HEK293 (cell line): Measurements from ENCODE around the gene SYNJ1.

Experiments used
- CTCF ChIA-PET: fragments of 350-600 bp; formaldehyde crosslinking; extraction: SDS; loops from one replicate; lab custom pipeline; 2021; ENCODE audit warnings: antibody characterized with exemption; lab: Yijun Ruan, JAX
- POLR2A ChIA-PET: fragments of 300-600 bp; formaldehyde crosslinking; extraction: SDS; loops from one replicate; lab custom pipeline; 2020; ENCODE audit warnings: antibody characterized with exemption, inconsistent platforms; lab: Yijun Ruan, JAX
- H3K27ac ChIP-seq: fragments of 200-500 bp; sonication (Bioruptor generic); 2 replicates; pipeline ENCODE4 v1.5.1; 2014; ENCODE audit warnings: low read depth, low read length, control low read depth, inconsistent platforms; ENCODE audit errors: extremely low read depth
- H3K36me3 ChIP-seq, 2 experiments: fragments of 200-500 bp in 1 of 2; sonication (Bioruptor generic) in 1 of 2; 1 replicate in 1 of 2; 2 replicates in 1 of 2; pipeline ENCODE4 v1.5.1; 2014 to 2017; ENCODE audit warnings: inconsistent platforms in 2 of 2, low read length in 2 of 2; ENCODE audit not compliant: control insufficient read depth in 2 of 2, insufficient read depth in 1 of 2
- H3K4me1 ChIP-seq: fragments of 200-500 bp; sonication (Bioruptor generic); 2 replicates; pipeline ENCODE4 v1.5.1; 2014; ENCODE audit warnings: mild to moderate bottlenecking, low read length, inconsistent platforms; ENCODE audit not compliant: control insufficient read depth, insufficient read depth
- H3K4me3 ChIP-seq: 2 replicates; pipeline ENCODE4 v1.5.1; 2011; ENCODE audit warnings: low read depth, mild to moderate bottlenecking, control low read depth, low read length, moderate library complexity
- H3K9me3 ChIP-seq: fragments of 200-500 bp; sonication (Bioruptor generic); 2 replicates; pipeline ENCODE4 v1.5.1; 2014; ENCODE audit warnings: low read depth, low read length, inconsistent platforms; ENCODE audit not compliant: control insufficient read depth, insufficient read depth
- GLI4 ChIP-seq: fragments of 450-650 bp; formaldehyde crosslinking; IDR thresholded peaks from 2 replicates; pipeline ENCODE4 v1.5.1; 2016; ENCODE audit warnings: missing biosample characterization, missing genetic modification characterization
- GLIS1 ChIP-seq: fragments of 450-650 bp; formaldehyde crosslinking; IDR thresholded peaks from 2 replicates; pipeline ENCODE4 v1.5.1; 2016; ENCODE audit warnings: missing biosample characterization, missing genetic modification characterization
- GLIS2 ChIP-seq: fragments of 450-650 bp; formaldehyde crosslinking; IDR thresholded peaks from 2 replicates; pipeline ENCODE4 v1.5.1; 2016; ENCODE audit warnings: missing biosample characterization, missing genetic modification characterization
- HIC1 ChIP-seq: fragments of 450-650 bp; formaldehyde crosslinking; IDR thresholded peaks from 2 replicates; pipeline ENCODE4 v1.5.1; 2016; ENCODE audit warnings: missing biosample characterization, missing genetic modification characterization
- HOXD13 ChIP-seq: sonication (generic); formaldehyde crosslinking; IDR thresholded peaks from 2 replicates; pipeline ENCODE4 v1.8.0; 2022; ENCODE audit warnings: missing genetic modification reagents, borderline replicate concordance
- KLF1 ChIP-seq: fragments of 450-650 bp; formaldehyde crosslinking; IDR thresholded peaks from 2 replicates; pipeline ENCODE4 v1.5.1; 2016; ENCODE audit warnings: missing biosample characterization, missing genetic modification characterization
- KLF9 ChIP-seq: fragments of 450-650 bp; formaldehyde crosslinking; IDR thresholded peaks from 2 replicates; pipeline ENCODE4 v1.5.1; 2016; ENCODE audit warnings: missing biosample characterization, missing genetic modification characterization, low read depth
- MZF1 ChIP-seq: fragments of 450-650 bp; formaldehyde crosslinking; IDR thresholded peaks from 2 replicates; pipeline ENCODE4 v1.5.1; 2017; ENCODE audit warnings: missing biosample characterization, missing genetic modification characterization, borderline replicate concordance
- ZBTB10 ChIP-seq: fragments of 450-650 bp; formaldehyde crosslinking; IDR thresholded peaks from 2 replicates; pipeline ENCODE4 v1.5.1; 2016; ENCODE audit warnings: missing biosample characterization, missing genetic modification characterization
- ZBTB21 ChIP-seq: fragments of 450-650 bp; formaldehyde crosslinking; IDR thresholded peaks from 2 replicates; pipeline ENCODE4 v1.5.1; 2017; ENCODE audit warnings: missing biosample characterization, missing genetic modification characterization
- ZBTB26 ChIP-seq: fragments of 450-650 bp; formaldehyde crosslinking; optimal IDR thresholded peaks from 2 replicates; pipeline ENCODE3; 2016; ENCODE audit warnings: missing biosample characterization, mild to moderate bottlenecking, missing genetic modification characterization
- ZBTB48 ChIP-seq: fragments of 450-650 bp; formaldehyde crosslinking; IDR thresholded peaks from 2 replicates; pipeline ENCODE4 v1.5.1; 2016; ENCODE audit warnings: missing biosample characterization, missing genetic modification characterization
- ZBTB6 ChIP-seq: fragments of 450-650 bp; formaldehyde crosslinking; IDR thresholded peaks from 2 replicates; pipeline ENCODE4 v1.5.1; 2017; ENCODE audit warnings: missing biosample characterization, missing genetic modification characterization
- ZEB2 ChIP-seq: fragments of 450-650 bp; formaldehyde crosslinking; IDR thresholded peaks from 2 replicates; pipeline ENCODE4 v1.5.1; 2016; ENCODE audit warnings: missing biosample characterization, missing genetic modification characterization
- ZNF148 ChIP-seq: fragments of 450-650 bp; formaldehyde crosslinking; IDR thresholded peaks from 2 replicates; pipeline ENCODE4 v1.5.0; 2017; ENCODE audit warnings: missing biosample characterization, missing genetic modification characterization, borderline replicate concordance
- ZNF2 ChIP-seq: fragments of 450-650 bp; formaldehyde crosslinking; IDR thresholded peaks from 2 replicates; pipeline ENCODE4 v1.5.1; 2016; ENCODE audit warnings: missing biosample characterization, missing genetic modification characterization
- ZNF214 ChIP-seq: fragments of 450-650 bp; formaldehyde crosslinking; IDR thresholded peaks from 2 replicates; pipeline ENCODE4 v1.5.1; 2017; ENCODE audit warnings: missing biosample characterization, mild to moderate bottlenecking, missing genetic modification characterization, borderline replicate concordance
- ZNF24 ChIP-seq: fragments of 450-650 bp; formaldehyde crosslinking; IDR thresholded peaks from 2 replicates; pipeline ENCODE4 v1.5.1; 2016; ENCODE audit warnings: missing biosample characterization, missing genetic modification characterization
- ZNF394 ChIP-seq: fragments of 450-650 bp; formaldehyde crosslinking; IDR thresholded peaks from 2 replicates; pipeline ENCODE4 v1.5.1; 2016; ENCODE audit warnings: missing biosample characterization, missing genetic modification characterization, mild to moderate bottlenecking, moderate library complexity, borderline replicate concordance
- ZNF433 ChIP-seq: fragments of 450-650 bp; formaldehyde crosslinking; IDR thresholded peaks from 2 replicates; pipeline ENCODE4 v1.5.1; 2016; ENCODE audit warnings: missing biosample characterization, missing genetic modification characterization, low read depth
- ZNF521 ChIP-seq: fragments of 450-650 bp; formaldehyde crosslinking; IDR thresholded peaks from 2 replicates; pipeline ENCODE4 v1.5.1; 2017; ENCODE audit warnings: missing biosample characterization, mild to moderate bottlenecking, missing genetic modification characterization
- ZNF664 ChIP-seq: fragments of 450-650 bp; formaldehyde crosslinking; IDR thresholded peaks from 2 replicates; pipeline ENCODE4 v1.5.1; 2016; ENCODE audit warnings: missing biosample characterization, missing genetic modification characterization
- ZSCAN23 ChIP-seq: fragments of 450-650 bp; formaldehyde crosslinking; IDR thresholded peaks from 2 replicates; pipeline ENCODE4 v1.5.1; 2016; ENCODE audit warnings: missing biosample characterization, missing genetic modification characterization

Gene SYNJ1

GRCh38 chr21:32612075-32612998, 115.5 kb downstream of the SYNJ1 start, which contains the start of gene CFAP298:
Gene CFAP298, minus strand, starts transcription at chr21:32612377. Its CDS starts 134 bp downstream, at chr21:32612243.
- H3K27ac ChIP-seq: peak within 1 kb of the TSS; percentile 69
- ChIA-PET POLR2A (interaction anchor here (0.6 to 2.0 kb wide), 13 partner anchors 11 to 336 kb away, joined by 3 to 23 read pairs (median 4); partner anchors contain the start of genes PAXBP1, SYNJ1 and URB1), CTCF (interaction anchor here (0.5 to 5.5 kb wide), 8 partner anchors 12 to 690 kb away, joined by 3 to 45 read pairs (median 3); no protein-coding TSS in a partner anchor)
- peak within 1 kb of the TSS; percentile 84 for H3K4me3 ChIP-seq
- no peaks in the 10 kb centered on the region for H3K4me1 ChIP-seq
- peaks cover 19 to 27% of the 10 kb centered on the region in 2 experiments for H3K36me3 ChIP-seq
- no peaks in the 10 kb centered on the region for H3K9me3 ChIP-seq
- TF ChIP-seq MZF1 (peak; percentile 67; the same call in 1 of the 2 replicates), KLF1 (tag by site-specific recombination) (peak; percentile 64), ZNF433 (tag by site-specific recombination) (no peak), HOXD13 (CRISPR knock-in tag) (no peak), HIC1 (no peak), ZEB2 (peak; percentile 89), ZNF394 (tag by site-specific recombination) (peak; percentile 91), GLIS1 (tag by site-specific recombination) (peak; percentile 58; the same call in 1 of the 2 replicates), ZNF521 (tag by site-specific recombination) (no peak), ZBTB21 (tag by site-specific recombination) (peak; percentile 89; the same call in 1 of the 2 replicates), GLI4 (0 out of 2 replicates have a peak, but pooled peaks have one; percentile 80), ZBTB48 (peak; percentile 67), KLF9 (peak; percentile 68; the same call in 1 of the 2 replicates), ZNF214 (no peak), ZSCAN23 (tag by site-specific recombination) (peak; percentile 97), GLIS2 (no peak), ZNF148 (tag by site-specific recombination) (no peak; the same call in 1 of the 2 replicates), ZBTB6 (peak; percentile 72; the same call in 1 of the 2 replicates), ZNF2 (peak; percentile 98), ZBTB10 (peak; percentile 96), ZBTB26 (tag by site-specific recombination) (peak; percentile 63), ZNF664 (tag by site-specific recombination) (peak; percentile 71), ZNF24 (tag by site-specific recombination) (peak; percentile 93)
